OCI-LY7 (cell line): Measurements from ENCODE around the gene RPRD1B. TPM values are rescaled to one million over a fixed set of nuclear protein-coding genes. Genes with fewer than 3 reads are reported as not detected.
A peak's percentile ranks its signal among the peaks of the same experiment; 100 is the strongest.

Experiments used
- BruUV-seq: library from RNA; stranded (reverse); fragments of 400-500 nt; replicated peaks from 2 replicates; lab custom pipeline; 2021; lab: Mats Ljungman, UMichigan
- CTCF ChIA-PET: fragments of 300-600 bp; sonication (Branson Sonifier 250); formaldehyde crosslinking; loops from one replicate; lab custom pipeline; 2022; ENCODE audit warnings: antibody characterized with exemption; ENCODE audit not compliant: unreplicated experiment; lab: Charles Lee
- POLR2A ChIA-PET: fragments of 300-600 bp; sonication (Branson Sonifier 250); formaldehyde crosslinking; loops from one replicate; lab custom pipeline; 2022; ENCODE audit warnings: antibody characterized with exemption; lab: Charles Lee
- DNase-seq: peaks from one replicate; pipeline ENCODE4 v3.0.0-alpha.2; 2015; ENCODE audit warnings: low spot score
- H2AFZ ChIP-seq: fragments of 200-600 bp; sonication (generic), shearing (Covaris generic); 2 replicates; pipeline ENCODE4 v1.6.1; 2014; ENCODE audit warnings: mild to moderate bottlenecking, antibody characterized with exemption, low read length, moderate library complexity
- H3K27ac ChIP-seq: fragments of 200-600 bp; sonication (generic); 2 replicates; pipeline ENCODE4 v1.5.1; 2014; ENCODE audit warnings: mixed run types, low read depth, mild to moderate bottlenecking, moderate library complexity, low read length, inconsistent platforms; ENCODE audit not compliant: poor library complexity, severe bottlenecking
- H3K36me3 ChIP-seq: fragments of 200-600 bp; sonication (generic); 2 replicates; pipeline ENCODE4 v1.6.1; 2014; ENCODE audit warnings: mild to moderate bottlenecking, antibody characterized with exemption, low read length, moderate library complexity, mixed read lengths; ENCODE audit not compliant: insufficient read depth
- H3K4me1 ChIP-seq: fragments of 200-600 bp; sonication (generic); 2 replicates; pipeline ENCODE4 v1.5.1; 2014; ENCODE audit warnings: mild to moderate bottlenecking, low read length; ENCODE audit not compliant: insufficient read depth, poor library complexity, severe bottlenecking
- H3K4me2 ChIP-seq: fragments of 200-600 bp; sonication (generic); 2 replicates; pipeline ENCODE4 v1.6.1; 2014; ENCODE audit warnings: mild to moderate bottlenecking, low read length
- H3K4me3 ChIP-seq: fragments of 200-600 bp; sonication (generic); 2 replicates; pipeline ENCODE4 v1.5.1; 2014; ENCODE audit warnings: mild to moderate bottlenecking, low read depth, low read length; ENCODE audit not compliant: poor library complexity, severe bottlenecking
- H3K79me2 ChIP-seq: fragments of 200-600 bp; sonication (generic); 2 replicates; pipeline ENCODE4 v1.6.1; 2016; ENCODE audit warnings: low read depth, mild to moderate bottlenecking, low read length, moderate library complexity, mixed read lengths; ENCODE audit not compliant: insufficient read depth
- H3K9me2 ChIP-seq: fragments of 200-600 bp; sonication (generic); 2 replicates; pipeline ENCODE4 v1.6.1; 2016; ENCODE audit warnings: mild to moderate bottlenecking, low read length, mixed read lengths; ENCODE audit not compliant: insufficient read depth
- H3K9me3 ChIP-seq: fragments of 200-600 bp; sonication (generic); 2 replicates; pipeline ENCODE4 v1.6.1; 2014; ENCODE audit warnings: mild to moderate bottlenecking, mixed run types, low read length, mixed read lengths
- H4K20me1 ChIP-seq: fragments of 200-600 bp; sonication (generic); 2 replicates; pipeline ENCODE4 v1.6.1; 2014; ENCODE audit warnings: mild to moderate bottlenecking, antibody characterized with exemption, low read length, moderate library complexity, mixed read lengths; ENCODE audit not compliant: insufficient read depth
- CTCF ChIP-seq: fragments of 200-600 bp; sonication (generic); conservative IDR thresholded peaks from 2 replicates; pipeline ENCODE4 v1.5.1; 2014; ENCODE audit warnings: mild to moderate bottlenecking, antibody characterized with exemption, low read length, moderate library complexity, mixed read lengths
- EZH2phosphoT487 ChIP-seq: fragments of 200-600 bp; sonication (generic); IDR thresholded peaks from 2 replicates; pipeline ENCODE4 v1.6.1; 2018; ENCODE audit warnings: low read depth, borderline replicate concordance, mild to moderate bottlenecking, mixed run types, antibody characterized with exemption, low read length, moderate library complexity, mixed read lengths
- intact Hi-C: fragments of 100-400 bp; cut with micrococcal nuclease; formaldehyde crosslinking; loops from one replicate; pipeline ENCODE4 v1.10.0; 2022; ENCODE audit not compliant: unreplicated experiment
- total RNA-seq, 2 experiments: library from RNA; depleted of rRNA in 1 of 2; stranded (reverse); fragments of >200 nt in 1 of 2; shearing (Covaris generic) in 1 of 2; gene quantifications; 2 replicates each; pipeline ENCODE4 v1.2.3, GENCODE V29; 2014 to 2022

The RPRD1B gene
- total RNA-seq, 2 experiments from 2014 or later = 45.6 to 67.9 TPM

DNA sequence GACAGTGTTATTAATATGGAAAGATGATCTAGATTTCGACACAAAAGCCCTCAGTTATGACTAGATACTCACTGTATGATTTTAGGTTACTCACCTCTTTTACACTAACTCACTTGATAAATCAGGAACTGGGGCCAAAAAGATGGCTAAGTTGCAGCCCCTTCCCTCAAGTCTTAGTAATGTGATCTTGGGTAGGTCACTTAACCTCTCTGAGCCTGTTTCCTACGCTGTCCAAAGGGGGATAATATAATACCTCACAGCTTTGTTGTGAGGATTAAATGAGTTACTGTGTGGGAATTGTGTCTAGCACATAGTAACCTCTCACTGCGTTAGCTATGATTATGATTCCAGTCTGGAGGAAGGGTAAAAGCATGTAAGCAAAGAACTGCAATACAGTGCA is 1.6 kb upstream of the RPRD1B start:
- intact Hi-C loops = no loop called here
- Histone ChIP-seq H3K4me1 (peaks cover 38% of the 10 kb centered on the region), H3K4me3 (peak overlapping the region; percentile 97), H3K79me2 (peaks cover 91% of the 10 kb centered on the region), H3K9me3 (no peaks in the 10 kb centered on the region), H3K4me2 (peak overlapping the region; percentile 73), H3K27ac (no peak overlapping the region), H3K36me3 (peaks cover 41% of the 10 kb centered on the region), H2AFZ (no peak overlapping the region), H3K9me2 (no peaks in the 10 kb centered on the region), H4K20me1 (0 out of 2 replicates have a peak, but pooled peaks cover 4% of the 10 kb centered on the region)
- ChIA-PET CTCF (no interaction called here), POLR2A (interaction anchor here (0.7 to 2.9 kb wide), 3 partner anchors 15 to 191 kb away, joined by 3 to 9 read pairs (median 3); no protein-coding TSS in a partner anchor)
- no peak for DNase-seq
- BruUV-seq = no TSS peak
- no peak for TF ChIP-seq CTCF
- TF ChIP-seq EZH2phosphoT487 = no peak

DNA sequence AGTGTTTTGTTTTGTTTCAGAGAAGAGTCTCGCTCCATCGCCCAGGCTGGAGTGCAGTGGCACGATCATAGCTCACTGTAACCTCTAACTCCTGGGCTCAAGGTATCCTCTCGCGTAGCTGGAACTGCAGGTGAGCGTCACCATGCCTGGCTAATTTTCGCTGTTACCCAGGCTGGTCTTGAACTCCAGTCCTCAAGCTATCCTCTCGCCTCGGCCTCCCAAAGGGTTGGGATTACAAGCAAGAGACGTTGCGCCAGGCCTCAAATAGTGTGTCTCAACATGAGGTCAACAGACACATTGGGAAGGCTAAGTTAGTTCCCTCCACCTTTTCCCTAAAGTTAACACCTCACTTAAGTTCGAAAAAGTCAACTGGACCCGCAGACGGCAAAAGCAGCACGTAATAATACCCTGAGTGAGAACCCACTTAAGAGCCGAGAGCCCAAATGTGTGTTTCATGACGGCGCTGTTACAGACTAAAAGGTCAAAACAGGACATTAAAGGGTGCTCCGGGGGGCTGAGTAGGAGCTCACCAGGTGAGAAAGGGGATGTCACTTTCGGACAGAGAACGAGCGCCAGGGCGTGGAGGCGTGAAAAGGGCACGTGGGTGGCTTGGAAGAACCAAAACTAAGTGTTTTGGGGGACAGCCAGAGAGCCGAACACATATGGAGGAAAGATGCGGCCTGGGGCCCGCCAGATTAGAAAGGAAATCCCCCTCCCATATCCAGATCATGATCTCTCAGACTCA is 789 bp upstream of the RPRD1B start:
- peaks cover 46% of the 10 kb centered on the region for H3K4me1 ChIP-seq
- H3K9me2 ChIP-seq = no peaks in the 10 kb centered on the region
- H3K27ac ChIP-seq = peak overlapping the region; percentile 54
- POLR2A ChIA-PET = interaction anchor here (0.5 to 2.9 kb wide), 6 partner anchors 9 to 829 kb away, joined by 3 to 9 read pairs (median 4); no protein-coding TSS in a partner anchor
- 0 out of 2 replicates have a peak, but pooled peaks cover 10% of the 10 kb centered on the region for H4K20me1 ChIP-seq
- peaks cover 46% of the 10 kb centered on the region for H3K36me3 ChIP-seq
- intact Hi-C loops = no loop called here
- TF ChIP-seq EZH2phosphoT487 (no peak), CTCF (no peak)
- TSS peak; percentile 81 for BruUV-seq
- peak overlapping the region; percentile 70 for H2AFZ ChIP-seq
- no peaks in the 10 kb centered on the region for H3K9me3 ChIP-seq
- CTCF ChIA-PET = no interaction called here
- H3K4me3 ChIP-seq = peak overlapping the region; percentile 97
- peaks cover 92% of the 10 kb centered on the region for H3K79me2 ChIP-seq
- H3K4me2 ChIP-seq = peak overlapping the region; percentile 73
- DNase-seq = peak; percentile 86
